IMR-90 (cell line): ENCODE measurements around the gene DNAJC5. TPM values are rescaled to one million over a fixed set of nuclear protein-coding genes. Genes with fewer than 3 reads are reported as not detected.

ENCODE experiments used
- ATAC-seq: fragments of 200-7000 bp; cut with Tn5 transposase; 2 replicates; pipeline ENCODE4 v1.9.1; 2020; ENCODE audit warnings: low read depth, mild to moderate bottlenecking, moderate library complexity
- BruUV-seq: library from RNA; stranded (reverse); fragments of 400-500 nt; replicated peaks from 2 replicates; lab custom pipeline; 2021; lab: Mats Ljungman, UMichigan
- CTCF ChIA-PET: fragments of 300-600 bp; formaldehyde crosslinking; extraction: SDS; loops from one replicate; lab custom pipeline; 2021; ENCODE audit warnings: antibody characterized with exemption; lab: Yijun Ruan, JAX
- POLR2A ChIA-PET: fragments of 300-600 bp; sonication (Branson Sonifier 250); formaldehyde crosslinking; loops from one replicate; lab custom pipeline; 2022; ENCODE audit warnings: antibody characterized with exemption; ENCODE audit not compliant: unreplicated experiment; lab: Charles Lee
- DNase-seq: peaks from one replicate; pipeline ENCODE4 v3.0.0; 2013
- H2AFZ ChIP-seq: replicated peaks from 2 replicates; pipeline ENCODE3; 2013; ENCODE audit warnings: low read length, mild to moderate bottlenecking; ENCODE audit not compliant: poor library complexity
- H2AK5ac ChIP-seq: 2 replicates; pipeline ENCODE4 v1.6.1; 2013; ENCODE audit warnings: low read depth, low read length, inconsistent platforms
- H2AK9ac ChIP-seq: replicated peaks from 2 replicates; pipeline ENCODE3; 2013; ENCODE audit warnings: mild to moderate bottlenecking, low read depth, low read length, moderate library complexity; ENCODE audit not compliant: poor library complexity
- H2BK120ac ChIP-seq: 2 replicates; pipeline ENCODE4 v1.6.1; 2013; ENCODE audit warnings: low read depth, low read length, inconsistent platforms
- H2BK15ac ChIP-seq: 3 replicates; pipeline ENCODE4 v1.6.1; 2013; ENCODE audit warnings: low read depth, low read length, inconsistent platforms
- H2BK20ac ChIP-seq: 2 replicates; pipeline ENCODE4 v1.6.1; 2013; ENCODE audit warnings: low read depth, mild to moderate bottlenecking, inconsistent platforms, low read length, moderate library complexity
- H2BK5ac ChIP-seq: 2 replicates; pipeline ENCODE4 v1.6.1; 2013; ENCODE audit warnings: mild to moderate bottlenecking, low read depth, low read length, inconsistent platforms; ENCODE audit not compliant: poor library complexity, severe bottlenecking
- H3K14ac ChIP-seq: replicated peaks from 2 replicates; pipeline ENCODE4 v1.6.1; 2013; ENCODE audit warnings: low read depth, low read length, inconsistent platforms
- H3K18ac ChIP-seq: 2 replicates; pipeline ENCODE4 v1.6.1; 2013; ENCODE audit warnings: low read depth, low read length, control low read depth
- H3K23ac ChIP-seq: 2 replicates; pipeline ENCODE4 v1.6.1; 2013; ENCODE audit warnings: low read depth, low read length, inconsistent platforms
- H3K27ac ChIP-seq: 2 replicates; pipeline ENCODE4 v1.5.1; 2013; ENCODE audit warnings: mild to moderate bottlenecking, control low read depth, low read length; ENCODE audit not compliant: insufficient read depth
- H3K27me3 ChIP-seq: 2 replicates; pipeline ENCODE4 v1.6.1; 2013; ENCODE audit warnings: low read length; ENCODE audit not compliant: control insufficient read depth, insufficient read depth
- H3K36me3 ChIP-seq: 2 replicates; pipeline ENCODE4 v1.6.1; 2013; ENCODE audit warnings: low read length, mixed read lengths; ENCODE audit not compliant: control insufficient read depth, insufficient read depth
- H3K4ac ChIP-seq: 2 replicates; pipeline ENCODE4 v1.6.1; 2013; ENCODE audit warnings: low read depth, low read length, inconsistent platforms
- H3K4me1 ChIP-seq: 2 replicates; pipeline ENCODE4 v1.6.1; 2013; ENCODE audit warnings: low read length, mixed read lengths; ENCODE audit not compliant: control insufficient read depth, insufficient read depth
- H3K4me2 ChIP-seq: 2 replicates; pipeline ENCODE4 v1.6.1; 2013; ENCODE audit warnings: low read depth, mild to moderate bottlenecking, control low read depth, low read length, moderate library complexity
- H3K4me3 ChIP-seq: 2 replicates; pipeline ENCODE4 v1.5.1; 2013; ENCODE audit warnings: low read depth, mild to moderate bottlenecking, control low read depth, low read length, moderate library complexity; ENCODE audit not compliant: insufficient read depth
- H3K56ac ChIP-seq: 2 replicates; pipeline ENCODE4 v1.6.1; 2013; ENCODE audit warnings: low read length, inconsistent platforms; ENCODE audit not compliant: insufficient read depth; ENCODE audit errors: extremely low read depth
- H3K79me1 ChIP-seq, 2 experiments: 2 replicates each; pipeline ENCODE4 v1.6.1; 2013; ENCODE audit warnings: low read length in 2 of 2, inconsistent platforms in 1 of 2, low read depth in 1 of 2
- H3K9ac ChIP-seq: 2 replicates; pipeline ENCODE4 v1.6.1; 2013; ENCODE audit warnings: low read depth, low read length, control low read depth
- H3K9me1 ChIP-seq: 2 replicates; pipeline ENCODE4 v1.6.1; 2013; ENCODE audit warnings: low read length, inconsistent platforms; ENCODE audit not compliant: insufficient read depth
- H3K9me3 ChIP-seq: 2 replicates; pipeline ENCODE4 v1.6.1; 2013; ENCODE audit warnings: low read length; ENCODE audit not compliant: control insufficient read depth, insufficient read depth
- H4K20me1 ChIP-seq: 2 replicates; pipeline ENCODE4 v1.6.1; 2013; ENCODE audit warnings: low read length, inconsistent platforms; ENCODE audit not compliant: insufficient read depth
- H4K5ac ChIP-seq: 2 replicates; pipeline ENCODE4 v1.6.1; 2013; ENCODE audit warnings: mild to moderate bottlenecking, low read depth, low read length, control low read depth
- H4K8ac ChIP-seq, 2 experiments: 2 replicates each; pipeline ENCODE4 v1.6.1; 2013; ENCODE audit warnings: low read depth in 2 of 2, low read length in 2 of 2, control low read depth in 1 of 2, inconsistent platforms in 1 of 2
- H4K91ac ChIP-seq: 2 replicates; pipeline ENCODE4 v1.6.1; 2013; ENCODE audit warnings: low read depth, low read length, inconsistent platforms; ENCODE audit not compliant: insufficient read depth
- BHLHE40 ChIP-seq: fragments of 150-350 bp; IDR thresholded peaks from 2 replicates; pipeline ENCODE4 v1.6.1; 2016; ENCODE audit warnings: mild to moderate bottlenecking, low read depth, low read length
- CEBPB ChIP-seq: IDR thresholded peaks from 2 replicates; pipeline ENCODE4 v1.6.1; 2012; ENCODE audit warnings: low read depth, low read length, improper control_type of control experiment
- CHD1 ChIP-seq: IDR thresholded peaks from 2 replicates; pipeline ENCODE4 v1.6.1; 2012; ENCODE audit warnings: low read depth, low read length, improper control_type of control experiment
- CTCF ChIP-seq: conservative IDR thresholded peaks from 2 replicates; pipeline ENCODE4 v1.5.1; 2012; ENCODE audit warnings: mild to moderate bottlenecking, low read depth, low read length, improper control_type of control experiment
- ELK1 ChIP-seq: fragments of 150-350 bp; IDR thresholded peaks from 2 replicates; pipeline ENCODE4 v1.6.1; 2016; ENCODE audit warnings: low read depth, mild to moderate bottlenecking, low read length, moderate library complexity, borderline replicate concordance
- FOS ChIP-seq: fragments of 150-350 bp; IDR thresholded peaks from 2 replicates; pipeline ENCODE4 v1.6.1; 2016; ENCODE audit warnings: low read depth, low read length
- MAFK ChIP-seq: IDR thresholded peaks from 2 replicates; pipeline ENCODE4 v1.6.1; 2012; ENCODE audit warnings: low read depth, low read length, improper control_type of control experiment
- MXI1 ChIP-seq: IDR thresholded peaks from 2 replicates; pipeline ENCODE4 v1.6.1; 2012; ENCODE audit warnings: low read depth, mild to moderate bottlenecking, low read length, moderate library complexity, borderline replicate concordance
- NFE2L2 ChIP-seq: fragments of 150-350 bp; IDR thresholded peaks from 2 replicates; pipeline ENCODE4 v1.6.1; 2016; ENCODE audit warnings: low read depth, mild to moderate bottlenecking, low read length
- POLR2A ChIP-seq: IDR thresholded peaks from 2 replicates; pipeline ENCODE4 v1.6.1; 2012; ENCODE audit warnings: mild to moderate bottlenecking, low read depth, low read length
- SMC3 ChIP-seq: fragments of 150-350 bp; IDR thresholded peaks from 2 replicates; pipeline ENCODE4 v1.6.1; 2016; ENCODE audit warnings: low read depth, mild to moderate bottlenecking, antibody characterized with exemption, low read length, moderate library complexity
- USF2 ChIP-seq: fragments of 150-350 bp; IDR thresholded peaks from 2 replicates; pipeline ENCODE4 v1.6.1; 2017; ENCODE audit warnings: mild to moderate bottlenecking, antibody characterized with exemption, low read length, low read depth
- WGBS, 2 experiments: methylation state at CpG; one replicate each; pipeline versions ENCODE4 v1.1.5 to v1.1.7; 2013; ENCODE audit warnings: missing lambda C conversion rate in 2 of 2; ENCODE audit not compliant: insufficient read length in 1 of 2; ENCODE audit errors: extremely low coverage in 2 of 2; 5-methylcytosine and 5-hydroxymethylcytosine counted together
- dilution Hi-C: fragments of 300-500 bp; cut with HindIII; formaldehyde crosslinking; loops from one replicate; pipeline ENCODE4 v1.14.3; 2018; ENCODE audit warnings: low sequenced_read_pairs; ENCODE audit not compliant: unreplicated experiment
- in situ Hi-C: fragments of 300-500 bp; cut with MboI; formaldehyde crosslinking; loops from 3 replicates; pipeline ENCODE4 v1.14.3; 2019; ENCODE audit warnings: low sequenced_read_pairs, inconsistent platforms, mixed read lengths
- intact Hi-C: fragments of 100-400 bp; cut with micrococcal nuclease; formaldehyde crosslinking; loops from 2 replicates; pipeline ENCODE4 v1.10.0; 2022
- polyA plus RNA-seq, 3 experiments: library from polyadenylated mRNA; depleted of rRNA; stranded (reverse); fragments of >200 nt; gene quantifications; 2 replicates each; pipeline ENCODE4 v1.2.3, GENCODE V29; 2012; ENCODE audit warnings: low replicate concordance in 1 of 3
- total RNA-seq: library from RNA; depleted of rRNA; stranded (reverse); fragments of >200 nt; gene quantifications from 2 replicates; pipeline ENCODE4 v1.2.3, GENCODE V29; 2012

The DNAJC5 gene
- total and polyA plus RNA-seq, 2 of the 4 experiments (the other 2 are of a cell fraction) = 35.6 to 45.2 TPM

GRCh38 chr20:63937596-63937995, 42.7 kb downstream of the DNAJC5 start:
- Histone ChIP-seq H3K9ac (no peak overlapping the region), H3K14ac (no peak overlapping the region), H3K56ac (no peak overlapping the region), H3K27me3 (no peaks in the 10 kb centered on the region), H4K20me1 (peaks cover 61% of the 10 kb centered on the region), H3K4me1 (no peaks in the 10 kb centered on the region), H3K4ac (no peak overlapping the region), H4K91ac (no peak overlapping the region), H3K9me1 (peaks cover 6% of the 10 kb centered on the region; the same call in 1 of the 2 replicates), H3K23ac (no peak overlapping the region), H3K27ac (no peak overlapping the region), H2BK120ac (no peak overlapping the region), H2AK5ac (no peak overlapping the region), H3K36me3 (peaks cover 48% of the 10 kb centered on the region), H2AFZ (no peak overlapping the region), H4K8ac (no peak overlapping the region), H2AK9ac (no peak overlapping the region), H2BK5ac (no peak overlapping the region), H2BK20ac (no peak overlapping the region), H3K79me1 (peaks cover 32 to 60% of the 10 kb centered on the region in 2 experiments), H3K4me3 (no peak overlapping the region), H3K4me2 (no peak overlapping the region), H3K18ac (no peak overlapping the region), H4K5ac (no peak overlapping the region), H3K9me3 (no peaks in the 10 kb centered on the region), H2BK15ac (no peak overlapping the region)
- no TSS peak for BruUV-seq
- 87% methylated on average over 9 of the region's 14 CpGs; no CpG with 5 or more reads in 1 of the 2 experiments for WGBS, 2 experiments
- no peak for TF ChIP-seq USF2
- TF ChIP-seq POLR2A = no peak
- no peak for TF ChIP-seq MXI1
- TF ChIP-seq MAFK = no peak
- no peak for TF ChIP-seq NFE2L2
- no peak for TF ChIP-seq ELK1
- TF ChIP-seq SMC3 = no peak
- no peak for TF ChIP-seq CHD1
- no peak for TF ChIP-seq CEBPB
- no peak for TF ChIP-seq FOS
- no peak for TF ChIP-seq CTCF
- no peak for TF ChIP-seq BHLHE40
- dilution Hi-C loops = no loop called here
- in situ Hi-C loops = no loop called here
- DNase-seq (no peak), ATAC-seq (no peak)
- intact Hi-C loops = no loop called here
- POLR2A ChIA-PET = no interaction called here
- CTCF ChIA-PET = no interaction called here
